GDM1 (cell line): ENCODE results near the gene CDR2.
"Not testable (repeated sequence)": the region's sequence is repeated elsewhere in the genome, so short reads cannot be mapped to it uniquely, and the experiment has no call there.

ENCODE experiments used
- DNase-seq: peaks from one replicate; lab custom pipeline; 2025; lab: John Stamatoyannopoulos, UW

The CDR2 gene

DNA sequence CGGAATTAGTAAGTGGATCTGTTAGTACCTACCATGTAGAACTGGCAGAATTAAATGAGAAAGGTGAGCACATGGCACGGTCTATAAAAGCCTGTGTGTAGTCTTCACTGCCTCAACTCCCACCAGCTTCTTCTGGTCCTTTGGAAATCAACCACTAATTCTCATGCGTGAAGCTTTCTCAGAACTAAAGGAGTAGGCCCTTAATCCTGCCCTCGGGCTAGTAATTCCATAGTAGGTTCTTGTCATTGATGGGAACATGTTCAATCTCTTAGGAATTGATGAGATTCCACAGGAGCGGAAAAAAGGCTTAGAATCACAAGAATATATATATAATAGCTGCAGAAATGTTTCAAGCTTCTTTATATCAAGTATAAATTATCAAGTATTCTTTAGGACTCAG lies 21.7 kb downstream of the CDR2 start:
- no peak for DNase-seq

DNA sequence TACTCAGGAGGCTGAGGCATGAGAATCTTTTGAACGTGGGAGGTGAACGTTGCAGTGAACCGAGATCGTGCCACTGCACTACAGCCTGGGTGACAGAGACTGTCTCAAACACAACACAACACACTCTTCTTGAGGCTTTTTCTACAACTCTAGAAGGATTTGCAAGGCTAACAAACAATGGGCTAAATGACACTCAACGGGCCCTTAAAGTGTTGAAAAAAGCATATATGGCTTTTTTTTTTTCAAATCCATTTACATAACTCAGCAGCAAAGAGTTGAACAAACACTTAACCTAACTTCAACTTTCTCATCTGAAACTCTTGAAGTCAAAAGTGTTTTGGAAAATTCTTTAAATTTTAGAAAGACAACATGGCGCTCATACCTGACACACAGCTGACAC lies 22.3 kb downstream of the CDR2 start:
- DNase-seq, result no peak

DNA sequence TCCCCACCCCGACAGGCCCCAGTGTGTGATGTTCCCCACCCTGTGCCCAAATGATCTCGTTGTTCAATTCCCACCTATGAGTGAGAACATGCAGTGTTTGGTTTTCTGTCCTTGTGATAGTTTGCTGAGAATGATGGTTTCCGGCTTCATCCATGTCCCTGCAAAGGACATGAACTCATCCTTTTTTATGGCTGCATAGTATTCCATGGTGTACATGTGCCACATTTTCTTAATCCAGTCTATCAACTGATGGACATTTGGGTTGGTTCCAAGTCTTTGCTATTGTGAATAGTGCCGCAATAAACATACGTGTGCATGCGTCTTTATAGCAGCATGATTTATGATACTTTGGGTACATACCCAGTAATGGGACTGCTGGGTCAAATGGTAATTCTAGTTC lies 23.4 kb downstream of the CDR2 start:
- not testable (repeated sequence) for DNase-seq

DNA sequence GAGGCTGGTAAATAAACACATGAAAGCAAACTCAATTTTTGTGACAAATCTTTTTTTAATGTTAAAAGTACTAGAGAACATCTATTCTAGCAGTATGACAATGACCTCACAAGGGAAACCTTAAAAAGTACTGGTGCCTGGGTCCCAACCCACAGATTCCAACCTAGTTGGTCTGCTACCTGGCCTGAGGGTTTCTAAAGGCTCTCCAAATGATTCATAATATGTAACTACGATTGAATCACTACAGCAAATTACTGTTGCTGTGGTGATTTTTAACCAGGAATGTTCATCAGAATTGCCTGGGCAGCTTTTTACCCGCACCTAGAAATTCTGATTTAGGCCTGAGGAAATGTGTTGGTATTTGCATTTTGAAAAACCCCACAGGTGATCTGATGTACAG lies 26.1 kb downstream of the CDR2 start:
- DNase-seq, result no peak

DNA sequence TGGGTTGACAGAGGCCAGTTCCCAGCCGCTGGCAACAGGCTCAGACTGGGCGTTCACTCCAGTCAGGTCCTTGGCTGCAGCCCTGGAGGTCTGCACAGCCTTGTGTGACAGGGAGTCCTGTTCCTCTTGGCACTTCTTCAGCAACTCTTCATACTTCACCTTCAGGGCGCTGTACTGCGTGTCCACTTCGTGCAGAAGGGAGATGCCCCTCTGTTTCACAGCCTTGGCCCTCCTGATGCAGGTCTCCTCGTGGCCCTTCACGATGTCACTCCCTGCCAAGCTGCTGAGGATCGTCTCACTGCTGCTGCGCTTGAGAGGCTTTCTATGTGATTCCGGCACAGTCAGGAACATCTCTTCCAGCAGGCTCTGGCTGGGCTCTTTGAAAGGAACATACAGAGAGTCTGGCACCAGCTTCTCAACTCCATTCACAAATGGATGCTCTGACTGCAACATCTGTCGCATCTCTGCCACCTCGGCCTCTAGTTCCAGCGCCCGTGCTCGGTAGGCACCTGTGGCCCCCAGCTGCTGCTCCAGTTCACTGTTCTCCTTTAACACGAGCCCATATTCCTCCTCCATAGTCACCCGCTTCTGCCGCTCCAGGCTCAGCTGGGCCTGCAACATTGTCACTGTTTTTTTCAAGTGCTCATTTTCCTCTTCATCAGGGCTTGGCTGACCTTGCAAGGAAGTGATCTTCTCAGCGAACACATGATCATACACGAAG lies 27.2 kb downstream of the CDR2 start:
- no peak for DNase-seq

DNA sequence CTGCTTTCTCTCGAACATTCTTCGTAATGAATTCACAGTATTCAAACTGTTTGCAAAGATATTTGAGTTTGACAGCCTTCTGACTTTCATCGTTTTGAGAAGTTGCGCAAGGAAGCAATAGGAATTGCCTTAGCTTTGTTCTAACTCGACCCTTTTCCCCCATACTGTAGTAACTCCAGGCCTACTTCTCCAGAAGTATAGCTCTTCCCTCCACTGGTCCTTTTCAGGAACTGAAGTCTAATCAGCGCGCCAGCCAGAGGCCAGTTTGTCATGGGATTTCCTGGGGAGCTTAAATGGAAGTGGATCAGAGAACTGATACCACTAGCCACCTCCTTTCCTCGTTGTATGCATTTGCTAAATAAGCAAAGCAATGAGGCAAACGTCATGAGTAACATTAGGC lies 27.9 kb downstream of the CDR2 start:
- no peak for DNase-seq

DNA sequence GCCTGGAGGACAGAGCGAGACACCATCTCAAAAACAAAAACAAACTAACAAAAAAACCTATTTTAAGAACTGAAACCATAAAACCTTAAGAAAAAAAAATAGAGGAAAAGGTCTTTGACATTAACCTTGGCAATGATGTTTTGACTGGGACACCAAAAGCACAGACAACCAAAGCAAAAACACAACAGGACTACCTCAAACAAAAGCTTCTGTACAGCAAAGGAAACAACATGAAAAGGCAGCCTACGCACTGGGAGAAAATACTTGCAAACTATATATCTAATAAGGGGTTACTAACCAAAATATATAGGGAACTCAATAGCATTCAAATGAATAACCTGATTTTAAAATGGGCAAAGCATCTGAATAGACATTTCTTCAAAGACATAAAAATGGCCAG lies 32.3 kb downstream of the CDR2 start:
- DNase-seq, result no peak

DNA sequence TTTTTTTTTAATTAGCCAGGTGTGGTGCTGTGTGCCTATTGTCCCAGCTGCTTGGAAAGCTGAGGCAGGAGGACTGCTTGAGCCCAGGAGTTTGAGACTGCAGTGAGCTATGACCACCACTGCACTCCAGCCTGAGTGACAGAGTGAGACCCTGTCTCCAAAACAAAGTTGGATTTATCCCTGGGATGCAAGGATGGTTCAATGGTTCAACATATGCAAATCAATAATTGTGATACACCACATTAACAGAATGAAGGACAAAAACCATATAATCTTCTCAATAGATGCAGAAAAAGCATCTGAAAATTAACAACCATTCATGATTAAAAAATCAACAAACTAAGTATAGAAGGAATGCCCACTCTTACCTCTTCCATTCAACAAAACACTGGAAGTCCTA lies 33.5 kb downstream of the CDR2 start:
- DNase-seq, result no peak

DNA sequence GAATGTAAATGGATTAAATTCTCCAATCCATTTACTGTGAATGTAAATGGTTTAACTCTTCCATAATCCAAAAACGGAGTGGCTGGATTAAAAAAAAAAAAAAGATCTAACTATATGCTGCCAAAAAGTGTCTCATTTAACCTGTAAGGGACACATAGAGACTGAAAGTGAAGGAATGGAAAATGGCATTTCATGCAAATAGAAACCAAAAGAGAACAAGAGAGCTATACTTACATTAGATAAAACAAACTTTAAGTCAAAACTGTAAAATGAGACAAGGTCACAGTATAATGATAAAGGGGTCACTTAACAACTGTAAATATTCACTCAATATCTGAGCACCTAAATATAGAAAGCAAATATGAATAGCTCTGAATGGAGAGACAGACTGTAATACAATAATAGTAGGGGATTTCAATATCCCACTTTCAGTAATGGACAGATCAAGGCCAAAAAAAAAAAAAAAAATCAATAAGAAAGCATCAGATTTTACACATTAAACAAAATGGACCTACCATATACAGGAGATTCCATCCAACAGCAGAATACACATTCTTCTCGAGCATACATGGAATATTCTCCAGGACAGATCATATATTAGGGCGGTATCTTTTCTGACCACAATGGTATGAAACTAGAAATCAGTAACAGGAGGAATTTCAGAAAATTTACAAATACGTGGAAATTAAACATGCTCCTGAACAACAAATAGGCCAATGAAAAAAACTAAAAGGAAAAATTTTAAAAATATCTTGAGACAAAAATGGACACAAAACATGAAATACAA lies 36.4 kb downstream of the CDR2 start:
- DNase-seq, result no peak

DNA sequence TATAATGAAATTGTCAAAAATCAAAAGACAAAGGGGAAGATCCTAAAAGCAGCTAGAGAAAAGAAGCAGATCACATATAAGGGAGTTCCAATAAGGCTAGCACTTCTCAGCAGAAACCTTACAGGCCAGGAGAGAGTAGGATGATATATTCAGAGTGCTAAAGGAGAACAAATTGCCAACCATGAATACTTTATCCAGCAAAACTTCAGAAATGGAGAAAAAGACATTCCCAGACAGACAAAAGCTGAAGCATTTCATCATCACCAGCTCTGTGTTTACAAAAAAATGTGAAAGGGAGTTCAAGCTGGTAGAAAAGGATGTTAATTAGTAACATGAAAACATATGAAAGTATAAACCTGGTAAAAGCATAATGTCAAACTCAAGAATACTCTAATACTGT lies 37.4 kb downstream of the CDR2 start:
- no peak for DNase-seq

DNA sequence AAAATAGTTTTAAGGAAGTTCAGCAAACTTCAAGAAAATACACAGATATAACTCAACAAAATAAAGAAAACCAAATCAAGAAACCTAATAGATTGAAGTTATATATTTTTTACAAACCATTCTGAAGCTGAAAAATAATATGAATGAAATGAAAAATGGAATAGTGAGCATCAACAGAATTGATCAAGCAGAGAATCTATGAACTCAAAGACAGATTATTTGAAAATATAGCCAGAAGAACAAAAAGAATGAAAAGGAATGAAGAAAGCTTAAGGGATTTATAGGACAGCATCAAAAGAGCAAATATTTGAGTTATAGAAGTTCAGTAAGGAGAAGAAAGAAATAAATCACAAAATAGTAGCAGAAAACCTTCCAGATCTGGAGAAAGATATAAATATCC lies 37.8 kb downstream of the CDR2 start:
- no peak for DNase-seq

DNA sequence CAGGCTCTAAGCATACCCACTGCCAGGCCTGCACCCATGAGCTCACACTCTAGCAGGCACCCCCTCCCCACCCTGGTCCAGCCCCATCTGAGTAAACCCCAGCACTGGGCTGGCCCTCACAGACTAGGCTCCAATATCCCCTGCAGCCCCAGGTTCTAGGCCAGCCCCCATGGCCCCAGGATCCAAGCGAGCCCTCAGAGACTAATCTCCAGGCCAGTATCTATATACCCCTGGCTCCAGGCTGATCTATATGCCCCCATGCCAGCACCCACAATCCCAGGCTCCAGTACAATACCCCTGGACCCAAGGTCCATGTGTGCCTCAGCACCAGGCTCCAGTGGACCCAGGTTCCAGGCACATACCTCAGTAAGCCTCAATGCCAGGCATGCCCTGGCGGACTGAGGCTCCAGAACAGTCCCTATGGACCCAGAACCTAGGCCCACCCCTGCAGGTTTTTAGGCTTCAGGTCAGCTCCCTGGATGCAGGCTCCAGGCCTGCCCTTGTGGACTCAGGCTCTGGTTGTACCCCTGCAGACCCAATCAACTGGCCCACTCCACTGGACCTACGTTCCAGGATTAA lies 38.7 kb downstream of the CDR2 start:
- DNase-seq, result no peak

DNA sequence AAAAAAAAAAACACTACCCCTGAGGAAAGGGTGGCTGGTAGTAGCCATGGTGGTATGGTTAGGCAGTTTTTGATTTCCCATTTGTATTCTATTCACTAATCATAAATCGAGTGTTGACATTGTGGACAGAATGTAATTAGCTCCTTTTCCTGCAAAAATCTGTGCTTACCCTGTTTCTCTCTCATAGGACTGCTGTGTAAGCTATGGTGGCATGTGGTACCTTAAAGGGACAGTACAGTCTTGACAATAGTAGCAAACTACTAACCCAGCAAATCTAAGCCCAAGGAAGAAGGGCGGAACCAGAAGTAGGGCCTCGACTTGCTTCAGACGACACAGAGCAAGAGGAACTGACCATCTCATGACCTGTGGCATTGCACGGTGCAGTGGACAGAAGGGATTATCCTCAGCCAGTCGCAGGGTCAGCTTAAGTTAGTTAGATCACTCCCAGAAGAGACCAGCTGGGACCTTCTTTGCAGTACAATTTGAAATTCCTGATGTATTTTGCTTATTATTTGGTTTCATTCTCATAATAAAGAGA lies 40.9 kb downstream of the CDR2 start:
- no peak for DNase-seq

DNA sequence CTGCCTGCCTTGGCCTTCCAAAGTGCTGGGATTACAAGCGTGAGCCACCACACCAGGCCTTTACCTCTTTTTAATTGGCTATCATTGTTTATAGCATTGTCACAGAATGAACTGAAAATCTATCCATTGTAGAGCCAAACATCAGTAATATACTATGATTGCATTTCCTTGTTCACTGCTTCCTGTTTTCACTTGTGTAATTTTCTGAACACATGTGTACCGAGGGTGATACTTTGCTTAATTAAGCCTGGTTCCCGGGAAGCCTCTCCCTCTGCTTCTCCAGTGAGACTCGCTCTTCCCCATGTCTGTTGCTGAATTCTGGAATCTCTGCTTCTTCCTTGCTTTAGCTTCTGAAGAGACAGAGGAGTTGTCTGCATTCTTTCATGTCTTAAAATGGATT lies 44.1 kb downstream of the CDR2 start:
- DNase-seq, result no peak

DNA sequence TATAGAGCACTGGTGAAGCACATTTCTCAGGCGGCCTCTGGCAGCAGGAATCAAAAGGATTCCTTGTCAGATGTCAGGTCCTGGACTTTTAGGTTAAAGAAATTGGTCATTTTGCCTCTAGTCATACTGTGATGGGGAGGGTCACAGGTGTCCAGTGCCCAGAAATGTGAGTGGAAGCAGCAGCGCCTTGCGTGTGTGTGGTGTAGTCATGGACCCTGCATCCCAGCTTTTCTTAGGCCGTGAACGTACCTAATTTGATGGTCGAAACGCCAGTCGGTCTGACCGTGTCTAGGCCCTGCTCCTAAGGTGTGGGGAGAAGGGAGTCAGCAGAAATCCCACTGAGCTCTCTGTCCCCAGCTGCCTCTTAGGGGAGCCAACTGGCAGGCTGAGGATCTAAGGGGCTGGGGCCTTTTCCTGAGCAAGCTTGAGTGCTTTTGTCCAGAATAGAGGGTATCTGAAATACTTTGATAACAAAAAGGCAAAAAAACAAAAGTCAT lies 45.2 kb downstream of the CDR2 start:
- no peak for DNase-seq

DNA sequence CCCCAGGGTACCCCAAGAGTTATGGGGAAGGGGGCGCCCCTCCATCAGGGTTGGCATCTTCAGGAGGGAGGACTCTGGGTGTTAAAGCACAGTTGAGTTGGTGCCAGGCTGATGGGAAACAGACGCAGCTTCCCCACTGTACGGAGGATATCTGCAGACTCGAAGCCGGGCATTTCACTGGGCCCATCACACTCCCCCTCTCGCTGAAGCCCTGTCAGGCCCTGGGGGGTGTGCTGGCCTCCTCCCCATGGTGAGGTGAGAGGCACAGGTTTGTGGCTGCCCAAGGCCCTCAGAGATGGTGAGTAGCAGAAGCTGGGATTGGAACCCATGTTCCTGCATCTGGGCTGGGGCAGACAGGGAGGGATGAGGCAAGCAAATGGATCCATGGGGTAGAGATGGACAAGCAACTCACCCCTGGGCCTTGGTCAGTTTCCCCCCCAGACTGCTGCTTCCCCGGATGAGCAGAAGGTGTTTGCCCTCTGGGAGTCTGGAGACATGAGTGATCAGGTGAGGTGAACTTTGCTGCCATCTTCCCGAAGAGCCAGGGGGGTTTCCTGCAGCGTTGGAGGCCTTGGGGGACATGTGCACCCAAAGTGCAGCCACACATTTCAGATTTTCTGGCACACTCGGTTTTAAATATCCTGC lies 46.2 kb downstream of the CDR2 start:
- no peak for DNase-seq

DNA sequence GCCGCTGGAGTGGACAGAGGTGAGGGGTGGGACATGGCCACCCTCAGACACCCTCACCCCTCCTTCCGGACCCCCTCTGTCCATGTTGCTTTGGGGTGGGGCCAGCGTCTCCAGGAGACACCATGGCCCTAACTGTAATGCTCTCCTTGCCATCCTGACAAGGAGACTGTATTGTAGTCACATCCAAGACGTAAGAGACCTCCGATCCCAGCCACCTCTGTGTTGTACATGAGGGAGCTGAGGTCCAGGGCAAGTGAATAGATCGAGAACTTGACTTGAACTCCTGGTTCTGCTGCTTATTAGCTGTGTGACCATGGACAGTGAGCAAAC lies 47.0 kb downstream of the CDR2 start:
- no peak for DNase-seq

DNA sequence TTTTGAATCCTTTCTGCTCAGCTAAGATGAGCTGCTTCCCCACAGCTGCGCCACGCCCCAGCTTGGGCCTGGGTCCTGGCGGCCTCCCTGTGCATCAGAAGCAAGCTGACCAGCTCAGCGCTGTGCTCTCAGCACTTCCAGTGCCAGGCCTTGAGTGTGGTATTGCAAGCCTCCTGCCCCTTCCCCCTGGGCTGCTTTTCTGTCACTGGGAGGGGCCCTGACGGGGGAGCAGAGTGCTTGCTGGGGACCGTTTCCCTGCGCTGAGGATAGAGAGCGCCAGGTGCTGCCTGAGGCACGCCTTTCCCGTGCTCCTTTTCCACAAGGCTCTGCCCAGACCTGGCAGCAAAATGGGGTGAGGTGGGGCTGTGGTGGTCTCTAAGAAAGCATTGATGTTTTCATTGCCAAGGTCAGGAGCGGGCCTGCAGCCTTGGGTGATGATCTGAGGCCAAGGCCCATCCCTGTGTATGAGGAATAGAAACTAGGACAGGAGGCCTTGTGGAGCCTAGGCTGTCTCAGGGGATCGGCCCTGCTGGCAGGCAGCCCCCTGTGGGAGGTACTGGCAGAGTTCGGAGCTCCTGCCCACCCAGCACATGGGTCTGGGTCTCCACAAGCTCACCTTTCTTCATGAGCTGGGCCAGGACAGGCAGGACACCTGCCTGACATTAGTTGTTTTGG lies 47.5 kb downstream of the CDR2 start:
- no peak for DNase-seq

DNA sequence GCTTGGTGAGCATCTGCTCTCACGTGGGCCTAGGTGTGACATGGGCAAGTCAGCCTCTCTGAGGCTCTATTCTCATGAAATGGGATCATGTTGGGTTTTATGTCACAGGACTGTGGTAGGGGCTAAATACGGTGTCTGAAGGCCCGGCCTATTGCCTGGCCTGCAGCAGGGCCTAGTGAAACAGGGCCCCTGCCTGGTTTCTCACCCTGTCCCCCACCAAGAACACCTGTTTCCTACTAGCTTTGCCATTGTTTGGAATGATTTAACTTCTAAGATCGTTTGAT lies 48.1 kb downstream of the CDR2 start:
- no peak for DNase-seq

DNA sequence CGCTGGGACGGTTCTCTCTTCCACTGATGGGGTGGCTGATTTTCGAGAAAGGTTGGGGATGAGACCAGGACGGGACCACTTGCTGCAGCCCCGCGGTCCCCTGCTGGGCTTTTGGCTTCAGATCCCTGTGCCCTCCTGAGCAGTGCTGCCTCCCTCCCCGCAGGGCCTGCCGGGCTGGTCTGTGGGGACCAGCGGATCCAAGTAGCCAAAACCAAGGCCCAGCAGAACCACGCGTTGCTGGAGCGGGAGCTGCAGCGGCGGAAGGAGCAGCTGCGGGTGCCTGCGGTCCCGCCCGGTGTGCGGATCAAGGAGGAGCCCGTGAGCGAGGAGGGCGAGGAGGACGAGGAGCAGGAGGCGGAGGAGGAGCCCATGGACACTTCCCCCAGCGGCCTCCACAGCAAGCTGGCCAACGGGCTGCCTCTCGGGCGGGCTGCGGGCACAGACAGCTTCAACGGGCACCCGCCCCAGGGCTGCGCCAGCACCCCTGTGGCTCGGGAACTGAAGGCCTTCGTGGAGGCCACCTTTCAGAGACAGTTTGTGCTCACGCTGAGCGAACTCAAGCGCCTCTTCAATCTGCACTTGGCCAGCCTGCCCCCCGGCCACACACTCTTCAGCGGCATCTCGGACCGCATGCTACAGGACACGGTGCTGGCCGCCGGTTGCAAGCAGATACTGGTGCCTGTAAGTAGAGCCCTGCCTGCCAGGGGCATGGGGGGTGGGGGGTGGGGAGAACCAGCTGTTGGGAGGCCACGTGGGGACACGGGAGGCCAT lies 48.6 kb downstream of the CDR2 start:
- DNase-seq, result no peak

DNA sequence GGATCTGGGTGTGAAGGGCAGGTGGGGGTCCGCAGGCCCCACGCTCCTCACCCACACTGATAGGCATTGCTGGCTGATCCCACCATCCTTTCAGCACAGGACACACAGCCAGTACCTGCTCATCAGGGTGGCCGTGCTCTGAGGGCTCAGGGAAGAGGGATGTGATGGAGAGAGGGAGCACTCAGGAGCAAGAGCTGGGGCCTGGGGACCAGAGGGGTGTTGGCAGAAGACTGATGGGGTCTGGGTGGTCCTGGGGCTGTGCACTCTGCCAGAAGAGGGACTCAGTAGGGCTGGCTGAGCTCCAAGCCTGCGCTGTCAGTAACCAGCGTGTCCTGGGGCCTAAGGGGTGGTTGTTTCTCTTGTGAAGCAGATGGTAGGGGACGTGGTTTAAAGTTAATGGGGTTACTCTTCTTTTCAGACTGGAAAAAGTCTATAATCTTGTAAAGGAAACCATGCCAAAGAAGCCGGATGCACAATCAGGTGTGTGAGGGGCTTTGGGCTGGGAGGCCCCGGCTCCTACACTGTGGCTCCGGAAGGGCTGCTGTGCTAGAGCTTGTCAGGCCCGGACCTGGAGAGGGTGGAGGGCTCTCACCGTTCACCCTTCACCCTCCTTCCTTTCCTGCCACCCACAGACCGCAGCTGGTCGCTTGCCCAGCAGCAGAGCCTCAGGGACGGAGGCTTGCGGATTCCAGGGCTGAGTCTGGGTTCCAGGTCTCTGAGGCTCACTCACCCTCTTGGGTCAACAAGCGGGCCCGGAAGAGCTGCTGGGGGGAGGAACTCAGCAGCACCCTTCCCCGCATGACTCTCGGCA lies 49.4 kb downstream of the CDR2 start:
- DNase-seq, result no peak
